ENCODE measurements around the gene TMEM19.
A peak's percentile ranks its signal among the peaks of the same experiment; 100 is the strongest.

Gene TMEM19

GRCh38 chr12:71649401-71649800 is 36.5 kb upstream of the TMEM19 start:
- Histone ChIP-seq H3K27me3 (ENCODE audit: control insufficient read depth in 5 of 5, insufficient read depth in 4 of 5, low read length in 5 of 5) (no peaks in the 10 kb centered on the region), H3K9me3 (ENCODE audit: control insufficient read depth in 5 of 5, low read length in 5 of 5) (peaks cover 0 to 4% (median 0%) of the 10 kb centered on the region in 5 donors), H3K36me3 (ENCODE audit: control insufficient read depth in 5 of 5, insufficient read depth in 5 of 5, low read length in 5 of 5) (peaks cover 14 to 53% (median 23%) of the 10 kb centered on the region in 5 donors), H3K9ac (ENCODE audit: low read length in 5 of 5) (no peak overlapping the region), H3K4me1 (ENCODE audit: control insufficient read depth in 5 of 5, insufficient read depth in 5 of 5, low read length in 5 of 5) (peaks cover 0 to 9% (median 0%) of the 10 kb centered on the region in 5 donors), H3K4me3 (ENCODE audit: low read depth in 1 of 5, low read length in 5 of 5) (no peak overlapping the region), H3K27ac (ENCODE audit: low read depth, low read length) (no peak overlapping the region)

- H3K9ac ChIP-seq (ENCODE audit: low read length in 5 of 5), result no peak overlapping the region
- H3K27ac ChIP-seq (ENCODE audit: low read depth, low read length), result no peak overlapping the region
- H3K4me3 ChIP-seq (ENCODE audit: low read depth in 1 of 5, low read length in 5 of 5), result no peak overlapping the region
- H3K4me1 ChIP-seq (ENCODE audit: control insufficient read depth in 5 of 5, insufficient read depth in 5 of 5, low read length in 5 of 5), result peaks cover 0 to 3% (median 2%) of the 10 kb centered on the region in 5 donors
- peaks cover 0 to 4% (median 0%) of the 10 kb centered on the region in 5 donors for H3K9me3 ChIP-seq (ENCODE audit: control insufficient read depth in 5 of 5, low read length in 5 of 5)
- H3K27me3 ChIP-seq (ENCODE audit: control insufficient read depth in 5 of 5, insufficient read depth in 4 of 5, low read length in 5 of 5), result no peaks in the 10 kb centered on the region
- peaks cover 11 to 51% (median 16%) of the 10 kb centered on the region in 5 donors for H3K36me3 ChIP-seq (ENCODE audit: control insufficient read depth in 5 of 5, insufficient read depth in 5 of 5, low read length in 5 of 5)
These were observed 33.2 kb upstream of the TMEM19 start for GRCh38 chr12:71652656-71653055.

GRCh38 chr12:71653137-71653536 is 32.7 kb upstream of the TMEM19 start:
- Histone ChIP-seq H3K4me1 (ENCODE audit: control insufficient read depth in 5 of 5, insufficient read depth in 5 of 5, low read length in 5 of 5) (peaks cover 0 to 3% (median 2%) of the 10 kb centered on the region in 5 donors), H3K36me3 (ENCODE audit: control insufficient read depth in 5 of 5, insufficient read depth in 5 of 5, low read length in 5 of 5) (peaks cover 11 to 48% (median 19%) of the 10 kb centered on the region in 5 donors), H3K27ac (ENCODE audit: low read depth, low read length) (no peak overlapping the region), H3K9ac (ENCODE audit: low read length in 5 of 5) (no peak overlapping the region), H3K9me3 (ENCODE audit: control insufficient read depth in 5 of 5, low read length in 5 of 5) (peaks cover 0 to 4% (median 0%) of the 10 kb centered on the region in 5 donors), H3K27me3 (ENCODE audit: control insufficient read depth in 5 of 5, insufficient read depth in 4 of 5, low read length in 5 of 5) (no peaks in the 10 kb centered on the region), H3K4me3 (ENCODE audit: low read depth in 1 of 5, low read length in 5 of 5) (no peak overlapping the region)

GRCh38 chr12:71654200-71654599 is 31.7 kb upstream of the TMEM19 start:
- H3K4me3 ChIP-seq (ENCODE audit: low read depth in 1 of 5, low read length in 5 of 5), result no peak overlapping the region
- H3K9me3 ChIP-seq (ENCODE audit: control insufficient read depth in 5 of 5, low read length in 5 of 5), result peaks cover 0 to 4% (median 0%) of the 10 kb centered on the region in 5 donors
- H3K27ac ChIP-seq (ENCODE audit: low read depth, low read length), result no peak overlapping the region
- H3K27me3 ChIP-seq (ENCODE audit: control insufficient read depth in 5 of 5, insufficient read depth in 4 of 5, low read length in 5 of 5), result no peaks in the 10 kb centered on the region
- H3K9ac ChIP-seq (ENCODE audit: low read length in 5 of 5), result no peak overlapping the region
- H3K36me3 ChIP-seq (ENCODE audit: control insufficient read depth in 5 of 5, insufficient read depth in 5 of 5, low read length in 5 of 5), result peaks cover 13 to 53% (median 28%) of the 10 kb centered on the region in 5 donors
- H3K4me1 ChIP-seq (ENCODE audit: control insufficient read depth in 5 of 5, insufficient read depth in 5 of 5, low read length in 5 of 5), result peaks cover 0 to 3% (median 2%) of the 10 kb centered on the region in 5 donors

GRCh38 chr12:71655495-71655894 is 30.4 kb upstream of the TMEM19 start:
- H3K9ac ChIP-seq (ENCODE audit: low read length in 5 of 5), result peak overlapping the region in 1 of 5 donors; percentile 35
- peaks cover 15 to 60% (median 29%) of the 10 kb centered on the region in 5 donors for H3K36me3 ChIP-seq (ENCODE audit: control insufficient read depth in 5 of 5, insufficient read depth in 5 of 5, low read length in 5 of 5)
- peaks cover 0 to 6% (median 2%) of the 10 kb centered on the region in 5 donors for H3K4me1 ChIP-seq (ENCODE audit: control insufficient read depth in 5 of 5, insufficient read depth in 5 of 5, low read length in 5 of 5)
- no peaks in the 10 kb centered on the region for H3K27me3 ChIP-seq (ENCODE audit: control insufficient read depth in 5 of 5, insufficient read depth in 4 of 5, low read length in 5 of 5)
- no peak overlapping the region for H3K4me3 ChIP-seq (ENCODE audit: low read depth in 1 of 5, low read length in 5 of 5)
- H3K27ac ChIP-seq (ENCODE audit: low read depth, low read length), result no peak overlapping the region
- H3K9me3 ChIP-seq (ENCODE audit: control insufficient read depth in 5 of 5, low read length in 5 of 5), result peaks cover 0 to 4% (median 0%) of the 10 kb centered on the region in 5 donors

GRCh38 chr12:71655907-71656306 is 30.0 kb upstream of the TMEM19 start:
- no peaks in the 10 kb centered on the region for H3K27me3 ChIP-seq (ENCODE audit: control insufficient read depth in 5 of 5, insufficient read depth in 4 of 5, low read length in 5 of 5)
- peaks cover 0 to 7% (median 2%) of the 10 kb centered on the region in 5 donors for H3K4me1 ChIP-seq (ENCODE audit: control insufficient read depth in 5 of 5, insufficient read depth in 5 of 5, low read length in 5 of 5)
- no peak overlapping the region for H3K9ac ChIP-seq (ENCODE audit: low read length in 5 of 5)
- no peak overlapping the region for H3K4me3 ChIP-seq (ENCODE audit: low read depth in 1 of 5, low read length in 5 of 5)
- peaks cover 15 to 57% (median 29%) of the 10 kb centered on the region in 5 donors for H3K36me3 ChIP-seq (ENCODE audit: control insufficient read depth in 5 of 5, insufficient read depth in 5 of 5, low read length in 5 of 5)
- H3K9me3 ChIP-seq (ENCODE audit: control insufficient read depth in 5 of 5, low read length in 5 of 5), result peaks cover 0 to 4% (median 0%) of the 10 kb centered on the region in 5 donors
- H3K27ac ChIP-seq (ENCODE audit: low read depth, low read length), result no peak overlapping the region

- Histone ChIP-seq H3K4me1 (ENCODE audit: control insufficient read depth in 5 of 5, insufficient read depth in 5 of 5, low read length in 5 of 5) (peaks cover 0 to 13% (median 8%) of the 10 kb centered on the region in 5 donors), H3K27me3 (ENCODE audit: control insufficient read depth in 5 of 5, insufficient read depth in 4 of 5, low read length in 5 of 5) (no peaks in the 10 kb centered on the region), H3K36me3 (ENCODE audit: control insufficient read depth in 5 of 5, insufficient read depth in 5 of 5, low read length in 5 of 5) (peaks cover 15 to 49% (median 28%) of the 10 kb centered on the region in 5 donors), H3K9ac (ENCODE audit: low read length in 5 of 5) (no peak overlapping the region), H3K4me3 (ENCODE audit: low read depth in 1 of 5, low read length in 5 of 5) (no peak overlapping the region), H3K9me3 (ENCODE audit: control insufficient read depth in 5 of 5, low read length in 5 of 5) (peaks cover 0 to 4% (median 0%) of the 10 kb centered on the region in 5 donors), H3K27ac (ENCODE audit: low read depth, low read length) (no peak overlapping the region)
These were observed 29.1 kb upstream of the TMEM19 start for GRCh38 chr12:71656740-71657139.

- H3K27me3 ChIP-seq (ENCODE audit: control insufficient read depth in 5 of 5, insufficient read depth in 4 of 5, low read length in 5 of 5), result no peaks in the 10 kb centered on the region
- peaks cover 2 to 27% (median 26%) of the 10 kb centered on the region in 5 donors for H3K4me1 ChIP-seq (ENCODE audit: control insufficient read depth in 5 of 5, insufficient read depth in 5 of 5, low read length in 5 of 5)
- H3K9ac ChIP-seq (ENCODE audit: low read length in 5 of 5), result peak overlapping the region; percentile 76 to 100 (median 99)
- peak overlapping the region; percentile 87 to 100 (median 97) for H3K4me3 ChIP-seq (ENCODE audit: low read depth in 1 of 5, low read length in 5 of 5)
- H3K9me3 ChIP-seq (ENCODE audit: control insufficient read depth in 5 of 5, low read length in 5 of 5), result no peaks in the 10 kb centered on the region
- H3K27ac ChIP-seq (ENCODE audit: low read depth, low read length), result peak overlapping the region; percentile 99
- peaks cover 12 to 27% (median 22%) of the 10 kb centered on the region in 5 donors for H3K36me3 ChIP-seq (ENCODE audit: control insufficient read depth in 5 of 5, insufficient read depth in 5 of 5, low read length in 5 of 5)
These were observed 23.8 kb upstream of the TMEM19 start for GRCh38 chr12:71661977-71662530.

- peak overlapping the region; percentile 99 for H3K27ac ChIP-seq (ENCODE audit: low read depth, low read length)
- no peaks in the 10 kb centered on the region for H3K9me3 ChIP-seq (ENCODE audit: control insufficient read depth in 5 of 5, low read length in 5 of 5)
- no peaks in the 10 kb centered on the region for H3K27me3 ChIP-seq (ENCODE audit: control insufficient read depth in 5 of 5, insufficient read depth in 4 of 5, low read length in 5 of 5)
- peak overlapping the region; percentile 92 to 100 (median 99) for H3K9ac ChIP-seq (ENCODE audit: low read length in 5 of 5)
- peak overlapping the region; percentile 87 to 100 (median 97) for H3K4me3 ChIP-seq (ENCODE audit: low read depth in 1 of 5, low read length in 5 of 5)
- H3K4me1 ChIP-seq (ENCODE audit: control insufficient read depth in 5 of 5, insufficient read depth in 5 of 5, low read length in 5 of 5), result peaks cover 2 to 27% (median 26%) of the 10 kb centered on the region in 5 donors
- peaks cover 8 to 20% (median 18%) of the 10 kb centered on the region in 5 donors for H3K36me3 ChIP-seq (ENCODE audit: control insufficient read depth in 5 of 5, insufficient read depth in 5 of 5, low read length in 5 of 5)
These were observed 22.9 kb upstream of the TMEM19 start for GRCh38 chr12:71662849-71663560.
